Activated T-helper 2 cell treated with anti-CD3 and anti-CD28 coated beads, Interferon-gamma antibody, Interleukin-2, Interleukin-4, amounts not matched to agents 10 μg/mL and 5 μg/mL and 100 μg/mL, durations not matched to agents 14 hours and 24 hours and 36 hours (primary cell): ENCODE measurements around the gene TARM1. TPM values are rescaled to one million over a fixed set of nuclear protein-coding genes. Genes with fewer than 3 reads are reported as not detected.

Source experiments
- total RNA-seq: library from RNA; stranded (reverse); gene quantifications from 2 replicates; pipeline ENCODE4 v1.2.3, GENCODE V29; 2022

Gene TARM1
- total RNA-seq, 1 donor from 2014 or later: not detected

Other genes with a start within 250 kb of the TARM1 start
- 96.3 and 102 TPM in 2 replicates for gene MYADM, start 213.5 kb downstream of the TARM1 start, total RNA-seq
- gene PRKCG, start 199.2 kb downstream of the TARM1 start, total RNA-seq: not detected in 2 replicates
- not detected in 2 replicates for gene CACNG7, start 172.1 kb downstream of the TARM1 start, total RNA-seq
- not detected in 2 replicates for gene CACNG8, start 118.4 kb downstream of the TARM1 start, total RNA-seq
- gene CACNG6, start 89.7 kb downstream of the TARM1 start, total RNA-seq: not detected in 2 replicates
- gene VSTM1, start 17.5 kb downstream of the TARM1 start, total RNA-seq: not detected in 2 replicates
- 0.23 and 0.39 TPM in 2 replicates for gene OSCAR, start 19.4 kb upstream of the TARM1 start, total RNA-seq
- gene NDUFA3, start 21.5 kb upstream of the TARM1 start, total RNA-seq: 105 and 115 TPM in 2 replicates
- gene TFPT, start 34.3 kb upstream of the TARM1 start, total RNA-seq: 29.3 TPM in 2 replicates
- gene PRPF31, start 34.4 kb upstream of the TARM1 start, total RNA-seq: 90.6 and 94.2 TPM in 2 replicates
- 61.6 and 67.5 TPM in 2 replicates for gene CNOT3, start 56.4 kb upstream of the TARM1 start, total RNA-seq
- 4.0 and 5.1 TPM in 2 replicates for gene LENG1, start 78.4 kb upstream of the TARM1 start, total RNA-seq
- 0.16 and 0.37 TPM in 2 replicates for gene TMC4, start 91.8 kb upstream of the TARM1 start, total RNA-seq
- 311 and 318 TPM in 2 replicates for gene MBOAT7, start 108.2 kb upstream of the TARM1 start, total RNA-seq
- 16.8 and 19.0 TPM in 2 replicates for gene TSEN34, start 109.9 kb upstream of the TARM1 start, total RNA-seq
- gene RPS9, start 119.5 kb upstream of the TARM1 start, total RNA-seq: 1,460 and 1,467 TPM in 2 replicates
- 0.64 TPM in 1 of 2 replicates, not detected in the other for gene LILRB3, start 141.6 kb upstream of the TARM1 start, total RNA-seq
- gene LILRA6, start 161.4 kb upstream of the TARM1 start, total RNA-seq: not detected in 2 replicates
- 0.05 TPM in 1 of 2 replicates, not detected in the other for gene LILRB5, start 175.9 kb upstream of the TARM1 start, total RNA-seq
- gene LILRB2, start 199.7 kb upstream of the TARM1 start, total RNA-seq: not detected in 2 replicates
- gene LILRA5, start 231.8 kb upstream of the TARM1 start, total RNA-seq: not detected in 2 replicates